COR-L47 (cell line): Measurements from ENCODE around the gene SNAP47.
A peak's percentile ranks its signal among the peaks of the same experiment; 100 is the strongest.

Experiments
- DNase-seq: peaks from one replicate; lab custom pipeline; 2025; lab: John Stamatoyannopoulos, UW

Gene SNAP47

DNA sequence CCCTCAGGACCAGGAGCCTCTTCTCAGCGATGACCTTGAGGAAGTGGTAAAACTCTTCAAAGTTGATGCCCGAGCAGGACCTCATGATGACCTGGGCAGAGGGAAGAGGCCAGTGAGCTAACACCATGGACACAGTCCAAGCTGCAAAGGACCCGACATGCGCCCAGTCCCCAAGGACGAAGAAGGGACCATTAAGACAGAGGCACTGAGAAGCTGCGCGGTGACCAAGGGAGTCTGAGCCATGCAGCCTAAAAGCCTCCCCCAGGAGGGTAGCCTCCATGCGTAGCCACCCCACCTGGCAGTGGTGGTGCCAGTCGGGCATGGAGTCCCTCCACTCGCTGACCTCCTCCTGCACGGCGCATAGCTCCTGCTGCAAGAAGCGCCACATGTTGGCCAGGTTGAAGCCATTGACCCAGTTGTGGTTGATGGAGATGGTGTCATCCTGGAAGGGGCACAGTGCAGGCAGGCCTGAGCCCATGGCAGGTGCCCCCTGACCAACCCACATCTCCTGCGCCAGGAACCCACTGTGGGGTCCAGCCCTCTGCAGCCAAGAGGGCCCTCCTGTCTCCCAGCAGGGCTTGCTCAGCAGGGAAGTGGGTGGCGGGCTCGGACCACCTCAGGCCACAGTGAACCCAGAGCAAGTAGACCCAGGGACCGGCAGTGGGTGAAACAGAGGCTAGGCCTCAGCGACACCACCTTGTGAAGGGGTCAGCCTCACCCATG lies 2.5 kb upstream of the SNAP47 start:
- DNase-seq, result no peak

- no peak for DNase-seq
Observed at GRCh38 chr1:227733309-227733705, 1.9 kb upstream of the SNAP47 start.

- no peak for DNase-seq
Observed at GRCh38 chr1:227733751-227734545, 1.3 kb upstream of the SNAP47 start.

- no peak for DNase-seq
Observed at GRCh38 chr1:227734546-227734855, 734 bp upstream of the SNAP47 start.

- no peak for DNase-seq
Observed at GRCh38 chr1:227735539-227736285, 477 bp downstream of the SNAP47 start.

DNA sequence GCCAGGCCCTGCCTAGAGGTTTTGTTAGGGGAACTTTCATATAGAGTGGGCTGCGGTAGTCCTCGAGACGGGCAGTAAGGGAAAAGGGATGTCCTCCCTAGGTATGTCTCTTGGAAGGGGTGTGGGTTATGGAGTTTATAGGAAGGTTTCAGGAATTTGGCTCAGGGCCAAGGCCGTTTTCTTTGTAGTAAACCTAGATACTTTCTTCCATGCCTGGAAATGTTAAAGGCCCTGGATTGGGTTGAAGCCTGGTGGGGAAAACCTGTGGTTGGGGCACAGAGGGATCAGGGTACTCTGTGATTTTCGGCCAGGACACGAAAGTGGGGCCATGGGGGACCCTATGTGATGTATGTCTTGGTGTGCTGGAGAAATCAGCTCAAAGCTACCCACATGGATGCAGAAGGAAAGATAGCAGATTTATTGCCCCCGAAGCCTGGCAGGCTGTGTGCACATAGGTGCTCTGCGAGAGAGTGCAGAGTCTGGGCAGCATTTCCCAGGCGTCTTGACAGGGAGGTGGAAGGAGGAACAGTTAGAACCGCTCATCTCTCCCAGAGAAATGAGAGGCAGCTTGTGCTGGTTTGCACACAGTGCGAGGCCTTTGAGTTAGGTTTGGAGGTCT lies 1.7 kb downstream of the SNAP47 start:
- DNase-seq, result no peak

GRCh38 chr1:227738820-227739219 lies 3.6 kb downstream of the SNAP47 start:
- no peak for DNase-seq

GRCh38 chr1:227739636-227740035 lies 4.4 kb downstream of the SNAP47 start:
- DNase-seq, result no peak

DNA sequence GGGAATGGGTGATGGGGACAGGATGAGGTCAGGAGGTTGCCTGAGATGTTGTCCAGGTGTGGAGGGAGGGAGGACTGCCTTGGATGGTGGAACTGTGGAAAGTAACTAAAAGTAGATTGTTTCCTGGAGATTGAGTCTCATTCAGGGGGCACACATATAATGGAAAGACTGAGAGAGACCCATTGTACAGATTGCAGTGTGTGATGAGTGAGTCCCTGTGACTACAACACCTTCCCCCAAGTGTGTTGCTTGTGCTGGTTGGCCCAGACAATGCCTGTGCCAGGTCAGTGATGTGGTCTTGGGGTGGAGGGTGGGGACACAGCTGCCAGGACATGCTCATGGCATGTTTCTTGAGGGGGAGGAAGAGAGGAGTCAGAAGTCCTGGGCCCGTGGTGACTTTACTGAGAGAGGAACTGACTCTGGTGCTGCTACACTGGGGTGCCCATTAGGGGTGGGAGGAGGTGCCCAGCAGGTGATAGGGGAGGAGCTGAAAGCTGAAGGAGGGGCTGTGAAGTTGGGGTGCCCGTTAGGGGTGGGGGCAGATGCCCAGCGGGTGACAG lies 5.2 kb downstream of the SNAP47 start:
- no peak for DNase-seq

GRCh38 chr1:227741166-227741870 lies 6.1 kb downstream of the SNAP47 start:
- no peak for DNase-seq

- DNase-seq, result no peak
Observed at GRCh38 chr1:227742738-227743715, 7.8 kb downstream of the SNAP47 start.

GRCh38 chr1:227744668-227745067 lies 9.4 kb downstream of the SNAP47 start:
- peak; percentile 44 for DNase-seq

DNA sequence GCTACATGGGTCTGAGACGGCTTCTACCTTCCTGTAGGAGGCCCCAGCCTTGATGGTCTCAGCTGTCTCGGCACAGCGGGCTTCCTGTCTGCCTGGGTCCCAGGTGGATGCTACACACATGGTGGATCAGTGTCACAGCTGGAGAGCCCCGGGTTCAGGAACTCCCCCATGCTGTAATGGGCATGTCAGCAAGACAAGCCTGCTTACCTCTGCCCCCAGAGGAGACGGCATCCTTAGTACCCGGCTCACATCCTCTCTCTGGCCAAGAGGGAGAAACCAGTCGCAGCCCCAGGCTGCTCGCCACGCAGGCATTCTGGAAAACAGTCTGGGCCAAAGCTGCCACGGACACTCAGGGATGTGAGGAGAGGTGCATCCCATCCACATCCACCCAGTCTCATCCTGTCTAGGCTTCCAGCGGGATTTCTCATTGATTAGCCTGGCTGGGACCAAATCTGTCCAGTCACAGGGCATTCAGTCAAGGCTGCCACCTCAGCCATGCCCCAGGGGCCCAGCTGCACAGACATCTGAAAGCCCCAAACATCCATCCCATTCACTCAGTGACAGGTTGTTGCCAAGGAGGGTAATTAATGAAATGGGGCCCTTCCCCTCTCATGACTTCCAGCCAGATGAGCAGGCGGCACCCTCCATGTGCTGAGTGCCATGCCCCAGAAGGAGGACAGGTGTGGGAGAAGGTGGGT lies 10.5 kb downstream of the SNAP47 start:
- peak; percentile 37 for DNase-seq

GRCh38 chr1:227746676-227747075 lies 11.4 kb downstream of the SNAP47 start:
- DNase-seq, result no peak

DNA sequence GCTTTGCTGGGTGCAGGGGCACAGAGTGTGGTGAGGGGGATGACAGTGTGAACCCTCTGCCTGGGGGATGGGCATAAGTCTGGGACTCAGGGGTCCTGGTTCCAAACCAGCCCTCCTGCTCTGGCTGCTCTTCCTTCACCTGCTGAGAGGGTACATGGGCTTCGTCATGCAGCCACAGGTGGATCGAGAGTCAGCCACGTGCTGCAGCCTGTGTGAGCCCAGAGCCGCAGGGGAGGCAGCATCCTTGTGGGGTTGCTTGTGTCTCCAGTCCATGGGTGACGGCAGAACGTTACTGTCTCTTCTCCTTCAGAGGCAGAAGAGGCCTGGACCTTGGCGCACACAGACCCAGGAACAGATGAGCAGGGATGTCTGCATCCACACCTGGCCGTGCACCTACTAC lies 12.1 kb downstream of the SNAP47 start:
- DNase-seq, result no peak

- no peak for DNase-seq
Observed at GRCh38 chr1:227747948-227748495, 12.8 kb downstream of the SNAP47 start.

GRCh38 chr1:227748496-227749182 lies 13.4 kb downstream of the SNAP47 start:
- no peak for DNase-seq

DNA sequence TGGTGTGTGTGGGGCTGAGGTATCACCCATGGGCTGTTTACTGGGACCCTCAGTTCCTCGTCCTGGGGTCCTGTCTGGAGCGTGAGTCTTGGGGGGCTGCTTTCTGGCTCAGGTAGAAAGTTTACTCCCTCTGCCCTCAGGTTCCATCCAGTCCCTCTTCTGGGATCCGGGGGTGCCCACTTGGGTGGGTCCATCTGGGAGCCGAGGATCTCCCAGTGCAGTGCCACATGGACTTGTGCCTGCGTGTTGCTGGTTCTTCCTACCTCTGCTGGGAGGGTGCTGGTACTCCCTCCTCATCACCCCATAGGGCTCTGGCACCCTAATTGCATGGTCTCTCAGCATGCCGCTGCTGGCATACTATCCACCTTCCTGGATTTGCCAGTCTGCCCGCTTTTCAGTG lies 14.0 kb downstream of the SNAP47 start:
- no peak for DNase-seq
